NB4 (cell line): ENCODE results near the gene CALHM1.

Experiments
- MYC ChIP-seq: IDR thresholded peaks from 2 replicates; pipeline ENCODE4 v1.6.1; 2011; ENCODE audit warnings: low read depth, low read length
- POLR2A ChIP-seq: IDR thresholded peaks from 2 replicates; pipeline ENCODE4 v1.6.1; 2011; ENCODE audit warnings: mild to moderate bottlenecking; ENCODE audit not compliant: insufficient read length; ENCODE audit errors: extremely low read depth
- TF ChIP-seq, protein P1 (sequence below): IDR thresholded peaks from one replicate; pipeline ENCODE4 v1.5.1; 2012; ENCODE audit warnings: low read depth, low read length

DNA sequence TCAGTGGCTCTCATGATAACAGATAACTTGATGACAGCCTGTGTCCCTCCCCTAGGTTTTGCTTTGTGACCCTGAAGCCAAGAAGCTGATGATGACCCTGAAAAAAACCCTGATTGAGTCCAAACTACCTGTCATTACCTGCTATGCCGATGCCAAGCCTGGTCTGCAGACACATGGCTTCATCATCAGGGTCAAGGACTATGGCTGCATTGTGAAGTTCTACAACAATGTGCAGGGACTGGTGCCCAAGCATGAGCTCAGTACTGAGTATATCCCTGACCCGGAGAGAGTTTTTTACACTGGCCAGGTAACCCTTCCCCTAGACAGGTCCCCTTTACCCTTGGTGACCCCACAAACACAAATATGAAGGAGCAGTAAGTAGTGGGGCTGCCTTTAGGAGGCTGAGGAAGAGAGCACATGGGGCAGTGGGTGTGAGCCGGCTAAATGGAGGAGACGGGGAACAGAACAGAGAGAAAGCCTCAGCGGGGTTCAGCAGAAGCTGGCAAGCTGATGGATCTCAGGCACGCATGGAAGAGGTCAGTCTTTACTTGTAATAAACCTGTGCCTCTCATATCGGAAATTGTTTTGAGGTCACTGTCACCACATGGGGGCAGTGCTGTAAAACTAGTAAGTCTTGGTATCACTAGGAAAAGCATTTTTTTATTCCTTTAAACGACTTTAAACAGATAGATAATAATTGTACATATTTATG, 42.1 kb downstream of the CALHM1 start:
- TF ChIP-seq, protein P1, sequence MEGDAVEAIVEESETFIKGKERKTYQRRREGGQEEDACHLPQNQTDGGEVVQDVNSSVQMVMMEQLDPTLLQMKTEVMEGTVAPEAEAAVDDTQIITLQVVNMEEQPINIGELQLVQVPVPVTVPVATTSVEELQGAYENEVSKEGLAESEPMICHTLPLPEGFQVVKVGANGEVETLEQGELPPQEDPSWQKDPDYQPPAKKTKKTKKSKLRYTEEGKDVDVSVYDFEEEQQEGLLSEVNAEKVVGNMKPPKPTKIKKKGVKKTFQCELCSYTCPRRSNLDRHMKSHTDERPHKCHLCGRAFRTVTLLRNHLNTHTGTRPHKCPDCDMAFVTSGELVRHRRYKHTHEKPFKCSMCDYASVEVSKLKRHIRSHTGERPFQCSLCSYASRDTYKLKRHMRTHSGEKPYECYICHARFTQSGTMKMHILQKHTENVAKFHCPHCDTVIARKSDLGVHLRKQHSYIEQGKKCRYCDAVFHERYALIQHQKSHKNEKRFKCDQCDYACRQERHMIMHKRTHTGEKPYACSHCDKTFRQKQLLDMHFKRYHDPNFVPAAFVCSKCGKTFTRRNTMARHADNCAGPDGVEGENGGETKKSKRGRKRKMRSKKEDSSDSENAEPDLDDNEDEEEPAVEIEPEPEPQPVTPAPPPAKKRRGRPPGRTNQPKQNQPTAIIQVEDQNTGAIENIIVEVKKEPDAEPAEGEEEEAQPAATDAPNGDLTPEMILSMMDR, result peak; percentile 53
- TF ChIP-seq POLR2A, result no peak
- no peak for TF ChIP-seq MYC
